NCI-H1436 treated with DMSO at 0.1 percent for 48 hours (cell line): ENCODE data around the gene PDRG1.
"Not testable (repeated sequence)": the region's sequence is repeated elsewhere in the genome, so short reads cannot be mapped to it uniquely, and the experiment has no call there.

Experiments
- DNase-seq: peaks from one replicate; lab custom pipeline; 2025; lab: John Stamatoyannopoulos, UW

PDRG1 gene

GRCh38 chr20:31966991-31967655, 15.3 kb upstream of the PDRG1 start:
- no peak for DNase-seq

GRCh38 chr20:31963889-31964288, 12.0 kb upstream of the PDRG1 start:
- DNase-seq = no peak

GRCh38 chr20:31962761-31963160, 10.9 kb upstream of the PDRG1 start:
- no peak for DNase-seq

- DNase-seq = no peak
Observed at GRCh38 chr20:31956556-31957526, 5.0 kb upstream of the PDRG1 start.

- DNase-seq = no peak
Observed at GRCh38 chr20:31954500-31954899, 2.7 kb upstream of the PDRG1 start.

- no peak for DNase-seq
Observed at GRCh38 chr20:31953556-31954148, 1.8 kb upstream of the PDRG1 start.

GRCh38 chr20:31951203-31951529, 680 bp downstream of the PDRG1 start:
- no peak for DNase-seq

GRCh38 chr20:31949877-31950646, 1.8 kb downstream of the PDRG1 start:
- no peak for DNase-seq

- no peak for DNase-seq
Observed at GRCh38 chr20:31948008-31948407, 3.8 kb downstream of the PDRG1 start.

GRCh38 chr20:31945785-31946184, 6.1 kb downstream of the PDRG1 start:
- DNase-seq = no peak

GRCh38 chr20:31945319-31945718, 6.5 kb downstream of the PDRG1 start:
- DNase-seq = no peak

GRCh38 chr20:31943052-31943471, 8.8 kb downstream of the PDRG1 start:
- DNase-seq = no peak

- DNase-seq = no peak
Observed at GRCh38 chr20:31939661-31940060, 12.2 kb downstream of the PDRG1 start.

- no peak for DNase-seq
Observed at GRCh38 chr20:31937820-31938219, 14.0 kb downstream of the PDRG1 start.

- no peak for DNase-seq
Observed at GRCh38 chr20:31936420-31936819, 15.4 kb downstream of the PDRG1 start.

GRCh38 chr20:31934968-31935764, 16.7 kb downstream of the PDRG1 start:
- DNase-seq = no peak

GRCh38 chr20:31934491-31934890, 17.4 kb downstream of the PDRG1 start:
- no peak for DNase-seq

- no peak for DNase-seq
Observed at GRCh38 chr20:31933698-31934097, 18.1 kb downstream of the PDRG1 start.

GRCh38 chr20:31930779-31931178, 21.1 kb downstream of the PDRG1 start:
- no peak for DNase-seq

GRCh38 chr20:31929631-31930030, 22.2 kb downstream of the PDRG1 start:
- not testable (repeated sequence) for DNase-seq

- no peak for DNase-seq
Observed at GRCh38 chr20:31927627-31928159, 24.2 kb downstream of the PDRG1 start.
